Measurements from ENCODE around the gene ITGB5.
A peak's percentile ranks its signal among the peaks of the same experiment; 100 is the strongest.

The ITGB5 gene

GRCh38 chr3:124770336-124771082 lies 116.7 kb downstream of the ITGB5 start:
- no peak for TF ChIP-seq CTCF (IDR thresholded peaks at IDR 0.05; ENCODE audit: low read depth, low read length)
- TF ChIP-seq EZH2phosphoT487 (IDR thresholded peaks at IDR 0.05; ENCODE audit: low read depth): no peak
- Histone ChIP-seq H3K36me3 (replicated peaks; ENCODE audit: low read depth, low read length) (no peaks in the 10 kb centered on the region), H3K4me2 (ENCODE audit: low read length) (no peak overlapping the region), H2AFZ (ENCODE audit: low read depth, low read length) (no peak overlapping the region), H3K4me1 (ENCODE audit: low read length) (peaks cover 8% of the 10 kb centered on the region), H3K9me3 (ENCODE audit: insufficient read depth, low read length) (no peaks in the 10 kb centered on the region), H3K79me2 (ENCODE audit: low read length) (no peaks in the 10 kb centered on the region), H3K27ac (ENCODE audit: low read length) (no peak overlapping the region), H3K9ac (ENCODE audit: low read length) (no peak overlapping the region), H4K20me1 (ENCODE audit: insufficient read depth, low read length) (no peaks in the 10 kb centered on the region), H3K27me3 (ENCODE audit: low read depth, low read length) (peaks cover 3% of the 10 kb centered on the region), H3K4me3 (ENCODE audit: low read length) (no peak overlapping the region)

GRCh38 chr3:124769462-124769861 lies 117.7 kb downstream of the ITGB5 start:
- no peaks in the 10 kb centered on the region for H3K36me3 ChIP-seq (replicated peaks; ENCODE audit: low read depth, low read length)
- TF ChIP-seq CTCF (IDR thresholded peaks at IDR 0.05; ENCODE audit: low read depth, low read length) (no peak), EZH2phosphoT487 (IDR thresholded peaks at IDR 0.05; ENCODE audit: low read depth) (no peak)
- H2AFZ ChIP-seq (ENCODE audit: low read depth, low read length): no peak overlapping the region; the same call in 1 of the 2 replicates
- no peak overlapping the region for H3K9ac ChIP-seq (ENCODE audit: low read length)
- H3K27ac ChIP-seq (ENCODE audit: low read length): no peak overlapping the region
- no peaks in the 10 kb centered on the region for H3K79me2 ChIP-seq (ENCODE audit: low read length)
- H3K4me3 ChIP-seq (ENCODE audit: low read length): no peak overlapping the region
- H3K27me3 ChIP-seq (ENCODE audit: low read depth, low read length): no peaks in the 10 kb centered on the region; the same call in 1 of the 2 replicates
- H3K4me2 ChIP-seq (ENCODE audit: low read length): no peak overlapping the region
- H3K4me1 ChIP-seq (ENCODE audit: low read length): peaks cover 8% of the 10 kb centered on the region
- H4K20me1 ChIP-seq (ENCODE audit: insufficient read depth, low read length): no peaks in the 10 kb centered on the region
- no peaks in the 10 kb centered on the region for H3K9me3 ChIP-seq (ENCODE audit: insufficient read depth, low read length)

- TF ChIP-seq EZH2phosphoT487 (IDR thresholded peaks at IDR 0.05; ENCODE audit: low read depth) (no peak), CTCF (IDR thresholded peaks at IDR 0.05; ENCODE audit: low read depth, low read length) (peak; percentile 64)
- Histone ChIP-seq H3K36me3 (replicated peaks; ENCODE audit: low read depth, low read length) (no peaks in the 10 kb centered on the region), H3K27me3 (ENCODE audit: low read depth, low read length) (no peaks in the 10 kb centered on the region; the same call in 1 of the 2 replicates), H3K4me2 (ENCODE audit: low read length) (0 out of 2 replicates have a peak overlapping the region, but pooled peaks have one; percentile 11), H3K9me3 (ENCODE audit: insufficient read depth, low read length) (no peaks in the 10 kb centered on the region), H3K27ac (ENCODE audit: low read length) (no peak overlapping the region), H3K9ac (ENCODE audit: low read length) (no peak overlapping the region), H3K4me3 (ENCODE audit: low read length) (no peak overlapping the region), H3K79me2 (ENCODE audit: low read length) (no peaks in the 10 kb centered on the region), H3K4me1 (ENCODE audit: low read length) (peaks cover 8% of the 10 kb centered on the region), H2AFZ (ENCODE audit: low read depth, low read length) (no peak overlapping the region), H4K20me1 (ENCODE audit: insufficient read depth, low read length) (no peaks in the 10 kb centered on the region)
Measured at GRCh38 chr3:124768812-124769211, 118.4 kb downstream of the ITGB5 start.

GRCh38 chr3:124767691-124768090 lies 119.5 kb downstream of the ITGB5 start:
- TF ChIP-seq CTCF (IDR thresholded peaks at IDR 0.05; ENCODE audit: low read depth, low read length) (no peak), EZH2phosphoT487 (IDR thresholded peaks at IDR 0.05; ENCODE audit: low read depth) (no peak)
- H3K9me3 ChIP-seq (ENCODE audit: insufficient read depth, low read length): no peaks in the 10 kb centered on the region
- no peaks in the 10 kb centered on the region for H3K79me2 ChIP-seq (ENCODE audit: low read length)
- no peaks in the 10 kb centered on the region for H3K36me3 ChIP-seq (replicated peaks; ENCODE audit: low read depth, low read length)
- peaks cover 8% of the 10 kb centered on the region for H3K4me1 ChIP-seq (ENCODE audit: low read length)
- H3K27ac ChIP-seq (ENCODE audit: low read length): no peak overlapping the region
- H2AFZ ChIP-seq (ENCODE audit: low read depth, low read length): no peak overlapping the region
- H3K9ac ChIP-seq (ENCODE audit: low read length): no peak overlapping the region
- H3K4me3 ChIP-seq (ENCODE audit: low read length): no peak overlapping the region
- no peak overlapping the region for H3K4me2 ChIP-seq (ENCODE audit: low read length)
- H4K20me1 ChIP-seq (ENCODE audit: insufficient read depth, low read length): no peaks in the 10 kb centered on the region
- no peaks in the 10 kb centered on the region; the same call in 1 of the 2 replicates for H3K27me3 ChIP-seq (ENCODE audit: low read depth, low read length)
